HG03025 (cell line): ENCODE measurements around the gene SEPTIN5.

Experiments used
- ATAC-seq: cut with Tn5 transposase; IDR thresholded peaks from one replicate; pipeline ENCODE4 v1.9.1; 2021; ENCODE audit warnings: mild to moderate bottlenecking, moderate library complexity; ENCODE audit not compliant: unreplicated experiment, low FRiP score

The SEPTIN5 gene

GRCh38 chr22:19769393-19769715 is 55.1 kb downstream of the SEPTIN5 start:
- ATAC-seq, result no peak

GRCh38 chr22:19770349-19771220 is 56.3 kb downstream of the SEPTIN5 start:
- no peak for ATAC-seq

- ATAC-seq, result no peak
Observed at GRCh38 chr22:19772422-19772672, 58.0 kb downstream of the SEPTIN5 start.
